NOMO-1 treated with dmso at 0.1 percent for 144 hours (cell line): ENCODE measurements around the gene BARX1.
"Not testable (repeated sequence)": the region's sequence is repeated elsewhere in the genome, so short reads cannot be mapped to it uniquely, and the experiment has no call there.

Source experiments
- DNase-seq: peaks from one replicate; lab custom pipeline; 2025; ENCODE audit not compliant: unreplicated experiment; lab: John Stamatoyannopoulos, UW

BARX1 gene, protein sequence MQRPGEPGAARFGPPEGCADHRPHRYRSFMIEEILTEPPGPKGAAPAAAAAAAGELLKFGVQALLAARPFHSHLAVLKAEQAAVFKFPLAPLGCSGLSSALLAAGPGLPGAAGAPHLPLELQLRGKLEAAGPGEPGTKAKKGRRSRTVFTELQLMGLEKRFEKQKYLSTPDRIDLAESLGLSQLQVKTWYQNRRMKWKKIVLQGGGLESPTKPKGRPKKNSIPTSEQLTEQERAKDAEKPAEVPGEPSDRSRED

GRCh38 chr9:93955111-93955980 is at the start of gene BARX1:
TSS of gene BARX1 (minus strand) at chr9:93955355. CDS start at chr9:93955146, 209 bp downstream.
- no peak for DNase-seq

DNA sequence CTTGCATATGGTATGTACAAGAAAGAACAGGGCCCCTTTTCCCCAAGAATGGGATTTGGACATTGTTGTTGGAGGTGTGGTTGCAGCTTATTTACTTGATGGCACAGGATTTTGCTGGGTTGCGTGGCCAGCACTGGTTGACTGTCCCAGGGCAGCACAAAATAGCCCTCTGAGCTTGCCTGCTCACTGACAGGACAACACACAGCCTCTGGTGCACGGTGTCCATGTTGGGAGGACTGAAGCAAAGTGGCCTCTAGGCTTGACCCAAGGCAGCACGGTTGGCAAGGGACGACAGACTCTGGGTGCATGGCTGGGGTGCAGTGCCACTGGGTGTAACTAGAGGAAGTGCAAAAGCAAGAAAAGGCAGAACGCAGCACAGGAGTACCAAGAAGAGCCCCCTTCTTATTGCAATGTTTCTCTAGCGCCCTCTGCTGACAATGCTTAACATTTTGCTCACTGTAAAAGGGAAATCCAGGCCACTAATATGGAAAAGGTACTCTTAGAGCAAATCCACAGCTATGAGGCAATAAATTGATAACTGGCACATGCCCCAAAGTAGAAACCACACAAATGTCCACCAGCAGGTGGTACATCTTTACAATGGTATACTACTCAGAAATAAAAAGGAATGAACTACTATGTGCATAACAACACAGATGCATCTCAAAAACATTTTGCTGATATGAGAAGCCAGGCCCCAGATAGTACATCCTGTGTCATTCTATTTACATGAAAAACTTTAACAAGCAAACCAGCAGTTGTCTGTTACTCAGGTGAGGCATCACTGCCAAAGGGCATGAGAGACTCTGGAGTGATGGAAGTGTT is 47.4 kb upstream of the BARX1 start:
- peak; percentile 25 for DNase-seq

GRCh38 chr9:93996863-93997262 is 41.7 kb upstream of the BARX1 start:
- no peak for DNase-seq

GRCh38 chr9:93996367-93996766 is 41.2 kb upstream of the BARX1 start:
- no peak for DNase-seq

- DNase-seq, result no peak
Measured at GRCh38 chr9:93994545-93994944, 39.4 kb upstream of the BARX1 start.

DNA sequence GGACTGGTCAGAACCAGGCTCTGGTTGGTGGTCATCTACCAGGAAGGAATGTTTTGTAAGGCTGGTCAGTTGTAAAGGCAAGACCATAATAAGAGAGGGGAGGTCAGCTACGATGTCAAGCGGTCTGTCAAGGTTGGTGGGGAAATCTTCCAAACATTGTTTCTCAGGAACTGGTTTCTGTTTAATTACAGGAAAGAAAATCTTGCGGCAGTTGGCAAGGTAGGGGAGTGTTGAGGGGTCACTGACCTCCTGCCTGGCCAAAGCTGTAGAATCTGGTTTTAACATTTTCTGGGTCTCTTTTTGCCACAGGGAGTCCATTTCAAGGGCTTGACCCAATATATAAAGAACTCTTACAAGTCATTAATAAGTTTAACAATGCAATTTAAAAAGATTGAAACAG is 39.0 kb upstream of the BARX1 start:
- no peak for DNase-seq

DNA sequence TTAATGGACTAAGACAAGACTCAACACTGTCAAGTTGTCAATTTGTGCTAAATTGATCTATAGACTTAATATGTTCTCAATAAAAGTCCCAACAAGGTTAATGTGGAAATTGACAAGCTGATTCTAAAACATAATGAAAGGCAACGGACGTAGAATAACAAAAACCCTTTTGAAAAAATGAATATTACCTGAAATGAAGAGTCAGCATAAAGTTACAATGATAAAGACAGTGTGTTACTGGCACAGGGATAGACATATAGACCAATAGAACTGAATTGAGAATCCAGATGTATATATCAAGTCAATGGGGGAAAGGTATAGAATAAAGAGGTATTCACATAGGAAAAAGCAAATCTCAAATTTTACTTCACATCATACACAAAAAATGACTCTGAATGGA is 37.7 kb upstream of the BARX1 start:
- DNase-seq, result no peak

DNA sequence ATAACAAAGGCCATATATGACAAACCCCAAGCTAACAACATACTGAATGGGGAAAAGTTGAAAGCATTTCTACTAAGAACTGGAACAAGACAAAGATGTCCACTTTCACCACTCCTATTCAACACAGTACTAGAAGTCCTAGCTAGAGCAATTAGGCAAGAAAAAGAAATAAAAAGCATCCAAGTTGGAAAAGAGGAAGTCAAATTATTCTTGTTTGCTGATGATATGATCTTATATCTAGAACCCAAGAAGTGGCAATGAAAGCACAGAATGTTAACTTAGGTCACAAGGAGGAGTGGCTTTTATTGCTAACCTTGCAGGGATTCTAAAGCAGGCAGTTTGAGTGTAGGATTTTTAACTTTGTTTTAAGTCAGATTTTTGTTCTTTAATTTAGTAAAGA is 35.3 kb upstream of the BARX1 start:
- no peak for DNase-seq

DNA sequence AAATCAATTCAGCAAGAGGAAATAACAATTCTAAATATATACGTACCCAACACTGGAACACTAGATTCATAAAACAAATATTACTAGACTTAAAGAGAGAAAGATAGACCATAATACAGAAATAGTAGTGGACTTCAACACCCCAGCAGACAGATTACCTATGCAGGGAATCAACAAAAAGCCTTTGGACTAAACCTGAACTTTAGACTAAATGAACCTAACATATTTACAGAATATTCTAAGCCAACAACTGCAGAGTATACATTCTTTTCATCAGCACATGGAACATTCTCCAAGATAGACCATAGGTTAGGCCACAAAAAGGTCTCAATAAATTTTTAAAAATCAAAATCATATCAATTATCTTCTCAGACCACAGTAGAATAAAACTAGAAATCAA is 32.9 kb upstream of the BARX1 start:
- DNase-seq, result no peak

GRCh38 chr9:93984860-93985259 is 29.7 kb upstream of the BARX1 start:
- no peak for DNase-seq

GRCh38 chr9:93983875-93984274 is 28.7 kb upstream of the BARX1 start:
- DNase-seq, result no peak

DNA sequence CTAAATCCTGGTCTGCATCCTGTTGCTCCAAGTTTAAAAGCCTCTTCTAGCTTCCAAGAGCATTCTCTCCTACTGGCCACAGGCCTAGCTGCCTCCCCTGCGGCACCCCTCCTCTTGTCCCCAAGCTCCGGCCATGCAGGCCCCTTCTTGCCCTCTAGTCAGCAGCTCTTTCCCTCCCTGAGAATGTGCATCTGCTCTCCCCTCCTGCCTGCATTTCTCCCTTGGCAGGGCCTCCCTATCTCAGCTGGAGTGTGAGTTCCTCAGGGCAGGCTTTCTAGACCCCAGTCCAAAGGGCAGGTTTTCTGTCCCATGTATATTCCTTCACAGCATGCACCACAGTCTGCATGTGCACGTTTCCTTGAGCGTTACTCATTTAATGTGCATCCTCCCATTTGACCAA is 24.6 kb upstream of the BARX1 start:
- DNase-seq, result no peak

DNA sequence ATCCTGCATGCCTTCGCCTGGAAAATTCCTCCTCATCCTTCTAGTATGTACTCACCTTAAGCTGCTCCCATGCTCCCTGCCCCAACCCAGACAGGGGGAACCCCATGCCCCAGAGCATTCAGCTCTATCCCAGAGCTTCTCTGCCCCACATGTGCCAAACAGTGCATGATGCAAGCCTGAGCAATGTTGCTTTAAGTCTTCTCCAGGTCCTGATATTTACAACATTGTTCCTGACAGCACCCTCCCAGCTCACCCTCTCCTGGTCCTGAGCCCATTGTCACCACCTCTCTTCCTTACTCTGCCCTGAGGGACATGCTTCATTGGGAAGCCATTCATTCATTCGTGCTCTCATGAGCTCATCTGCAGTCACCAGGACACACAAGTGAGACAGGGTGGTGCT is 23.4 kb upstream of the BARX1 start:
- DNase-seq, result no peak

DNA sequence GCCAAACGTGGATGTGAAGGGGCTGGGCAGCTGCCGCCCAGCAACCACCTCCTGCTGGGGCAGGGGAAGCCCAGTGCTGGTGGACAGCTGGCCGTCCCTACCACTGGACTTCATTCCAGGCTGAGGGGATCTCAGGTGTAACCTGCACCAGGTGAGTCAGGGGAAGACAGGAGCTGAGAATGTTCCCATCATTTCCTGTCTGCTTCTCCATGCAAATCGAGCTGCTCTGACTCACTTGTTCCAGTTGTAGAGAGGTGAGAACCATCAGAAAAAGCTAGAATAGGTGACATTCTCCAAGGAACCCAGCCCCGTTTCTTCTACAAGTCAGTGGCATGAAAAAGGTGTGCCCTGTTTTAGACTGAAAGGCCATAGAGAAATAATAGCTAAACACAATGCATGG is 21.8 kb upstream of the BARX1 start:
- DNase-seq, result no peak

- no peak for DNase-seq
Measured at GRCh38 chr9:93976081-93976480, 20.9 kb upstream of the BARX1 start.

GRCh38 chr9:93975262-93975661 is 20.1 kb upstream of the BARX1 start:
- no peak for DNase-seq

DNA sequence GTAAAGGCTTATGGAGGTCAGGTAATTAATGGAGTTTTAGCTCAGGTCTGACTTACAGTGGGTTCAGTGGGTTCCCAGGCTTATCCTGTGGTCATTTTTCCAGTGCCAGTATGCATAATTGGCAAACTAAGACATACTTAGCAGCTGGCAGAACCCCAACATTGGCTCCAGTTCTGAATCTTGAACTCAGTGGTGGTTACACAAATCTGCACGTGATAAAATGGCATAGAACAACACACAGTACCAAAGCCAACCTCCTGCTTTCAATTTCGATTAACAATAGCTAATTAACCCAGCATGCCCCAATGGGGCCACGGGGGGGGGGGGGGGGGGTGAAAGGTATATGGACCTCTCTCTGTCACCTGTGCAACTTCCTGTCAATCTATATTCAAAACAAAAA is 19.0 kb upstream of the BARX1 start:
- no peak for DNase-seq

GRCh38 chr9:93972655-93973054 is 17.5 kb upstream of the BARX1 start:
- DNase-seq, result not testable (repeated sequence)

DNA sequence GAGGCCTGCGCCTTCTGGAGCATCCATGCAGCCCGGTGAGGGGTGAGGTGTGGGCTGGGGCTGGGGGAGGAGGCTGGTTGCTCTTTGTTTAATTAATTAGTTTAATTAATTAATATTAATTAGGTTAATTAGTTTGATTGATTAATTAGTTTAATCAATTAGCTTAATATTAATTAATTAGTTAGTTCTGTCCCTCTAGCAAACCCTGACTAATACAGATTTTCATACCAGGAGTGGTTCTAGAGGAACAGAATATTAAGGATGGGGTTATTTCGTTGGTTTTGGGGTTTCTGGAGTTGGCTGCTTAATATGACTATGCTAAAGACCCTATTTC is 14.1 kb upstream of the BARX1 start:
- DNase-seq, result no peak

- no peak for DNase-seq
Measured at GRCh38 chr9:93968451-93969327, 13.5 kb upstream of the BARX1 start.
